Cerebellar cortex (tissue), 1 donor: Measurements from ENCODE around the gene ARHGDIB.

Experiments
- DNase-seq: peaks from one replicate; pipeline ENCODE4 v3.0.0-alpha.2; 2015; ENCODE audit warnings: low spot score

The ARHGDIB gene

DNA sequence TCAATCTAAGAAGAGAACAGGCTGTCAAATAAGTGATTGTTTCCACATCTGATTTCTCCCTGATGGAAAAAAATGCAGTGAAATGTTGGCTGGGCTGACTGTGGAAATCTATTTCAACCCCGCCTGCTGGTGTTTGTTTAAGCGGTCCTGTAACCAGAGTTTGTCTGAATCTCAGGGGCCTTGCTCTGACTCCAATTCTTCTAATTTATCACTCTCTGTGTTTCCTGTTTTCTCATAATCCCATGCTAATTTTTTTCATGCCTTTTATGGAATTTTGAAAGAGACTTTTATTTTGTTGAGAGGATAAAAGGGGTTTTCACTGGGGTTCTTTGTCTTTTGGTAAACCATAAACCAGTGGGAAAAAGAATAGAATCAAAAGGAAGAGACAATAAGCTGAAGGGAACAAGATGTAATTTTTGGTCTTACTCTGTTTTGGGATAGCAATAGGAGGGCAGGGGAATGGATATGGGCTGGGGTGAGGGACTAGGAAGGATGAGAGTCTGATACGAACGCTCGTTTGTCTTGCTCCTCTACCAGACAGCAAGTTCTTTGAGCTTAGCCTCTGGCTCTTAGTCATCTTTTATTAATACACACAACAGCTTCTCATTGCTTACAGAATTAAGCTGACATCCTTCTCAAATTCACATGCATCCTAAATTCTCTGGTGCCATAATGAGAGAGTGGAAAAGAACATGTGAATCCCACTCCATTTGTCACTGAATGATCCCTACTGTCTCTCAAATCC is 67.7 kb downstream of the ARHGDIB start:
- DNase-seq: no peak

DNA sequence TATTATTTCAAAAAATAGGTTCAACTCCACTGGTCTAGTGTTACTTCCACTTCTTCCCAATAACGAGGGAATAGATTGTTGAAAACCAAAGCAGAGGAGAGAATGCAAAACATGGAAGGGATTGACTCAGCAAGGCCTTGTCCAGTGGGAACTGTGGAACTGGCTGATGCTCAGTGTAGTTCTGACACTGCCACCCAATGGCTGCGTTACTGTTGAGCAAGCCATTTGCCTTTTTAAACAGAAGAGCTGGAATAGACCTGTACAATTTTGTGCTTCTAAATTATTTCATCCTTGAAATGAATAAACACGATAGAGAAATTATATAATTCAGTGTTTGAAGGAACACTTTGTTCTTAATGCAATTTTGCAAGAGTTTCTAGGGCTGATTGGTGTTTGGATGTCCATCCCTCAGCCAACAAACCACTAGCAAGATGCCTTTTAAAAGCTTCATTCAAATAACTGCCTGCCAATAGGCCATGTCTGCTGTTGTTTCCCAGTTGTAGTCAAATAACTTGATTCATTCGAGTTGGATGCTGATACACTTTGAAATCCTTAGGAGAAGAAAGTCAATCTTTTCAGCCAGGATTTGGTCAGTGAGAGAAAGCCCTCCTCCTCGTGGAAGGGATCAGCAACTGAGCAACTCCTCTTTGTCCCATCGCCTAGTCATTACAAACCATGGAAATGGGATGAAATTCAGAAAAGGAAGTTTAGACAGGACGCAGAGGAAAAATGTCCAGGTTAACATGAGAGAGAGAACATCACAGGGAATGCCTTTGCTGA is 68.5 kb downstream of the ARHGDIB start:
- DNase-seq: no peak
